HepG2 (cell line): Measurements from ENCODE around the gene SVOPL. TPM values are rescaled to one million over a fixed set of nuclear protein-coding genes. Genes with fewer than 3 reads are reported as not detected.

ENCODE experiments used
- ATAC-seq: fragments of 200-7000 bp; cut with Tn5 transposase; 3 replicates; pipeline ENCODE4 v1.9.1; 2020; ENCODE audit warnings: mild to moderate bottlenecking, moderate library complexity
- BruUV-seq: library from RNA; stranded (reverse); fragments of 400-500 nt; replicated peaks from 2 replicates; lab custom pipeline; 2021; lab: Mats Ljungman, UMichigan
- CTCF ChIA-PET: fragments of 300-600 bp; formaldehyde crosslinking; extraction: SDS; loops from one replicate; lab custom pipeline; 2021; ENCODE audit warnings: low total read pairs, inconsistent platforms, low intra/inter-chr PET ratio; lab: Yijun Ruan, JAX
- POLR2A ChIA-PET: fragments of 350-600 bp; sonication (Branson Sonifier 250); formaldehyde crosslinking; loops from one replicate; lab custom pipeline; 2020; ENCODE audit warnings: antibody characterized with exemption, inconsistent platforms; lab: Yijun Ruan, JAX
- DNase-seq: peaks from one replicate; pipeline ENCODE4 v3.0.0-alpha.2; 2015; ENCODE audit warnings: low spot score
- FAIRE-seq: peaks from 3 replicates; lab custom pipeline; 2011; peaks lifted over from hg19 to GRCh38; lab: Jason Lieb, UNC
- H2AFZ ChIP-seq: one replicate; pipeline ENCODE4 v1.6.1; 2011; ENCODE audit warnings: low read length, inconsistent platforms
- H3K27ac ChIP-seq: fragments of 300-600 bp; 3 replicates; pipeline ENCODE4 v1.8.0; 2011; ENCODE audit warnings: mixed run types, mild to moderate bottlenecking, mixed read lengths, low read length, inconsistent platforms; ENCODE audit not compliant: insufficient read depth; ENCODE audit errors: extremely low read length
- H3K27me3 ChIP-seq, 2 experiments: fragments of 200-600 bp in 1 of 2; 2 replicates in 1 of 2; 3 replicates in 1 of 2; pipeline versions ENCODE4 v1.6.0 to v1.8.0; 2011; ENCODE audit warnings: low read length in 2 of 2, mild to moderate bottlenecking in 2 of 2, moderate library complexity in 2 of 2, inconsistent platforms in 1 of 2; ENCODE audit not compliant: insufficient read depth in 2 of 2, control insufficient read depth in 1 of 2
- H3K36me3 ChIP-seq, 2 experiments: fragments of 200-600 bp in 1 of 2; replicated peaks in 1 of 2; 2 replicates in 1 of 2; 3 replicates in 1 of 2; pipeline versions ENCODE4 v1.5.1 to v1.8.0; 2011; ENCODE audit warnings: low read length in 2 of 2, inconsistent platforms in 1 of 2; ENCODE audit not compliant: insufficient read depth in 2 of 2, control insufficient read depth in 1 of 2
- H3K4me1 ChIP-seq: 2 replicates; pipeline ENCODE4 v1.5.1; 2012; ENCODE audit warnings: low read length, inconsistent platforms; ENCODE audit not compliant: insufficient read depth
- H3K4me2 ChIP-seq: 2 replicates; pipeline ENCODE4 v1.6.0; 2011; ENCODE audit warnings: low read depth, low read length, inconsistent platforms
- H3K4me3 ChIP-seq, 3 experiments: fragments of 200-600 bp in 1 of 3; sonication (generic), shearing (Covaris generic) in 1 of 3; replicated peaks in 1 of 3; 2 replicates each; pipeline ENCODE4 v1.5.1; 2011 to 2016; ENCODE audit warnings: low read length in 3 of 3, inconsistent platforms in 2 of 3, low read depth in 2 of 3, mild to moderate bottlenecking in 2 of 3, control low read depth in 1 of 3, mixed read lengths in 1 of 3; ENCODE audit not compliant: insufficient read depth in 1 of 3
- H3K79me2 ChIP-seq: one replicate; pipeline ENCODE4 v1.6.1; 2011; ENCODE audit warnings: low read length, inconsistent platforms; ENCODE audit not compliant: insufficient read depth
- H3K9ac ChIP-seq: 2 replicates; pipeline ENCODE4 v1.6.0; 2011; ENCODE audit warnings: mild to moderate bottlenecking, low read depth, low read length, inconsistent platforms; ENCODE audit not compliant: insufficient read depth
- H3K9me3 ChIP-seq: 2 replicates; pipeline ENCODE4 v1.5.1; 2012; ENCODE audit warnings: mild to moderate bottlenecking, low read length
- H4K20me1 ChIP-seq: 2 replicates; pipeline ENCODE4 v1.6.0; 2011; ENCODE audit warnings: inconsistent platforms, mild to moderate bottlenecking, low read length, moderate library complexity; ENCODE audit not compliant: insufficient read depth
- CTCF ChIP-seq: sonication (generic); formaldehyde crosslinking; IDR thresholded peaks from 2 replicates; pipeline ENCODE4 v1.5.0; 2020; ENCODE audit warnings: mild to moderate bottlenecking, missing genetic modification reagents, moderate library complexity
- ELF3 ChIP-seq: IDR thresholded peaks from 2 replicates; pipeline ENCODE4 v1.6.1; 2016; ENCODE audit warnings: missing genetic modification reagents, missing compliant biosample characterization
- GATAD2A ChIP-seq: IDR thresholded peaks from 2 replicates; pipeline ENCODE4 v1.6.1; 2016
- REST ChIP-seq, 2 experiments: IDR thresholded peaks; 2 replicates each; pipeline ENCODE4 v1.6.1; 2011 to 2012; ENCODE audit warnings: low read length in 2 of 2, borderline replicate concordance in 1 of 2, low read depth in 1 of 2, mild to moderate bottlenecking in 1 of 2, moderate library complexity in 1 of 2
- SMC3 ChIP-seq: IDR thresholded peaks from 2 replicates; pipeline ENCODE4 v1.6.1; 2011; ENCODE audit warnings: low read length, improper control_type of control experiment
- STAG1 ChIP-seq: sonication (generic); formaldehyde crosslinking; IDR thresholded peaks from 2 replicates; pipeline ENCODE4 v1.4.0; 2020; ENCODE audit warnings: missing genetic modification reagents
- TEAD3 ChIP-seq: optimal IDR thresholded peaks from 2 replicates; pipeline ENCODE3; 2016; ENCODE audit warnings: borderline replicate concordance
- ZNF224 ChIP-seq: sonication (generic); formaldehyde crosslinking; IDR thresholded peaks from 2 replicates; pipeline ENCODE4 v1.5.0; 2020; ENCODE audit warnings: mild to moderate bottlenecking, missing genetic modification reagents
- ZNF576 ChIP-seq: sonication (generic); formaldehyde crosslinking; IDR thresholded peaks from 2 replicates; pipeline ENCODE4 v1.4.0; 2020; ENCODE audit warnings: mild to moderate bottlenecking, missing genetic modification reagents
- ZZZ3 ChIP-seq: sonication (generic); formaldehyde crosslinking; IDR thresholded peaks from 2 replicates; pipeline ENCODE4 v1.4.0; 2020; ENCODE audit warnings: missing genetic modification reagents, mild to moderate bottlenecking, borderline replicate concordance
- WGBS: methylation state at CpG from one replicate; pipeline ENCODE4 v1.1.6; 2017; ENCODE audit warnings: low lambda C conversion rate; 5-methylcytosine and 5-hydroxymethylcytosine counted together
- in situ Hi-C: cut with HindIII; loops from 2 replicates; pipeline ENCODE4 v1.10.0; 2017; ENCODE audit warnings: low pct_unique_long_range_greater_than_20kb; ENCODE audit not compliant: extremely low pct_ligation_motif_present
- intact Hi-C: fragments of 100-400 bp; cut with micrococcal nuclease; formaldehyde crosslinking; loops from one replicate; pipeline ENCODE4 v1.10.0; 2022; ENCODE audit not compliant: unreplicated experiment
- polyA plus RNA-seq, 8 experiments: library from polyadenylated mRNA; depleted of rRNA in 3 of 8; stranded (reverse) in 7 of 8; unstranded in 1 of 8; fragments of >200 nt; fragmentation: Illumina TruSeq in 4 of 8; extraction: Trizol in 4 of 8; gene quantifications; 2 replicates each; pipeline versions ENCODE4 v1.2.1 to v1.2.3, GENCODE V29; 2011 to 2016; ENCODE audit warnings: low read depth in 4 of 8, missing spikeins in 1 of 8, mixed read lengths in 1 of 8; ENCODE audit not compliant: insufficient read depth in 1 of 8
- total RNA-seq, 5 experiments: library from RNA; depleted of rRNA; stranded (reverse); fragments of >200 nt; fragmentation: Illumina TruSeq; extraction: Trizol; gene quantifications; 2 replicates each; pipeline ENCODE4 v1.2.3, GENCODE V29; 2016; ENCODE audit warnings: low read depth in 1 of 5

SVOPL gene
- total and polyA plus RNA-seq, 2 of the 13 experiments (the other 11 are each of a cell fraction or from before 2014, with no cell fraction given): not detected

GRCh38 chr7:138645284-138645683, 55.9 kb downstream of the SVOPL start:
- no peaks in the 10 kb centered on the region for H3K79me2 ChIP-seq
- no peak overlapping the region for H3K4me3 ChIP-seq
- H4K20me1 ChIP-seq: no peaks in the 10 kb centered on the region
- H2AFZ ChIP-seq: no peak overlapping the region
- intact Hi-C loops (no loop called here), in situ Hi-C loops (no loop called here)
- FAIRE-seq (no peak), DNase-seq (peak; percentile 15), ATAC-seq (peak; percentile 83)
- no peaks in the 10 kb centered on the region for H3K36me3 ChIP-seq
- CTCF ChIA-PET: interaction anchor here (1.4 kb wide), 1 partner anchor 94 kb away, joined by 5 read pairs; no protein-coding TSS in a partner anchor
- TF ChIP-seq CTCF (CRISPR knock-in tag) (peak; percentile 60), ELF3 (CRISPR knock-in tag) (peak; percentile 36; the same call in 1 of the 2 replicates), ZZZ3 (CRISPR knock-in tag) (no peak), STAG1 (CRISPR knock-in tag) (peak; percentile 70), TEAD3 (peak; percentile 42), GATAD2A (0 out of 2 replicates have a peak, but pooled peaks have one; percentile 12), ZNF576 (CRISPR knock-in tag) (no peak), ZNF224 (CRISPR knock-in tag) (no peak), REST (IDR thresholded peaks at IDR 0.05; ENCODE audit: borderline replicate concordance in 1 of 2, low read depth in 1 of 2, low read length in 2 of 2) (no peak), SMC3 (peak; percentile 33; the same call in 1 of the 2 replicates)
- no peaks in the 10 kb centered on the region for H3K9me3 ChIP-seq
- no peak overlapping the region for H3K9ac ChIP-seq
- BruUV-seq: no TSS peak
- no peaks in the 10 kb centered on the region for H3K4me1 ChIP-seq
- no peak overlapping the region for H3K4me2 ChIP-seq
- WGBS: 58% methylated on average over 7 of the region's 7 CpGs
- no peak overlapping the region for H3K27ac ChIP-seq
- POLR2A ChIA-PET: no interaction called here
- no peaks in the 10 kb centered on the region for H3K27me3 ChIP-seq
